Astrocyte (in vitro differentiated cells and primary cell): ENCODE data around the gene MEF2B.

ENCODE experiments used
- EZH2 ChIP-seq: IDR thresholded peaks from 2 replicates; pipeline ENCODE4 v1.6.1; 2012; ENCODE audit warnings: mild to moderate bottlenecking, low read length, inconsistent platforms; ENCODE audit not compliant: insufficient read depth
- TF ChIP-seq, protein P1 (sequence below): IDR thresholded peaks from 2 replicates; pipeline ENCODE4 v1.5.1; 2011; ENCODE audit warnings: low read depth, mild to moderate bottlenecking, inconsistent platforms, low read length, moderate library complexity; ENCODE audit not compliant: insufficient read depth

DNA sequence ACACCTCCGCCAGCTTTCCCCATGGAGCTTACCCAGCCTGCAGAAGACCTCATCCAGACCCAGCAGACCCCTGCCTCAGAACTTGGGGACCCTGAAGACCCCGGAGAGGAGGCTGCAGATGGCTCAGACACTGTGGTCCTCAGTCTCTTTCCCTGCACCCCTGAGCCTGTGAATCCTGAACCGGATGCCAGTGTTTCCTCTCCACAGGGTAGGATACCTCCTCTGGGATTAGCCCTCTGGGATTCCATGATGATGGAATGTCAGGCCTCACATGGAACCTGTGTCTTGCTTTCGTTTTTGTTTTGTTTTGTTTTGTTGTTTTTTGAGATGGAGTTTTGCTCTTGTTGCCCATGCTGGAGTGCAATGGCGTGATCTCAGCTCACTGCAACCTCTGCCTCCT, 23.9 kb upstream of the MEF2B start:
- TF ChIP-seq, protein P1, sequence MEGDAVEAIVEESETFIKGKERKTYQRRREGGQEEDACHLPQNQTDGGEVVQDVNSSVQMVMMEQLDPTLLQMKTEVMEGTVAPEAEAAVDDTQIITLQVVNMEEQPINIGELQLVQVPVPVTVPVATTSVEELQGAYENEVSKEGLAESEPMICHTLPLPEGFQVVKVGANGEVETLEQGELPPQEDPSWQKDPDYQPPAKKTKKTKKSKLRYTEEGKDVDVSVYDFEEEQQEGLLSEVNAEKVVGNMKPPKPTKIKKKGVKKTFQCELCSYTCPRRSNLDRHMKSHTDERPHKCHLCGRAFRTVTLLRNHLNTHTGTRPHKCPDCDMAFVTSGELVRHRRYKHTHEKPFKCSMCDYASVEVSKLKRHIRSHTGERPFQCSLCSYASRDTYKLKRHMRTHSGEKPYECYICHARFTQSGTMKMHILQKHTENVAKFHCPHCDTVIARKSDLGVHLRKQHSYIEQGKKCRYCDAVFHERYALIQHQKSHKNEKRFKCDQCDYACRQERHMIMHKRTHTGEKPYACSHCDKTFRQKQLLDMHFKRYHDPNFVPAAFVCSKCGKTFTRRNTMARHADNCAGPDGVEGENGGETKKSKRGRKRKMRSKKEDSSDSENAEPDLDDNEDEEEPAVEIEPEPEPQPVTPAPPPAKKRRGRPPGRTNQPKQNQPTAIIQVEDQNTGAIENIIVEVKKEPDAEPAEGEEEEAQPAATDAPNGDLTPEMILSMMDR = no peak
- TF ChIP-seq EZH2 = no peak
